H9 (cell line): ENCODE results near the gene EPC1. TPM values are rescaled to one million over a fixed set of nuclear protein-coding genes. Genes with fewer than 3 reads are reported as not detected.

Experiments used
- DNase-seq: peaks from one replicate; pipeline ENCODE4 v3.0.0-alpha.2; 2017
- H2AFZ ChIP-seq: one replicate; pipeline ENCODE4 v1.6.1; 2013; ENCODE audit warnings: mild to moderate bottlenecking, low read length, control low read depth, moderate library complexity
- H2AK5ac ChIP-seq: 2 replicates; pipeline ENCODE4 v1.6.1; 2013; ENCODE audit warnings: low read length, control low read depth, mixed read lengths; ENCODE audit not compliant: insufficient read length
- H2BK120ac ChIP-seq: one replicate; pipeline ENCODE4 v1.6.1; 2013; ENCODE audit warnings: low read depth, mild to moderate bottlenecking, low read length, control low read depth, inconsistent platforms; ENCODE audit not compliant: poor library complexity, severe bottlenecking
- H2BK12ac ChIP-seq: 2 replicates; pipeline ENCODE4 v1.6.1; 2013; ENCODE audit warnings: low read length, control low read depth, mixed read lengths, low read depth; ENCODE audit not compliant: insufficient read length
- H2BK15ac ChIP-seq: 2 replicates; pipeline ENCODE4 v1.6.1; 2013; ENCODE audit warnings: low read depth, low read length, control low read depth
- H2BK20ac ChIP-seq: one replicate; pipeline ENCODE4 v1.6.1; 2013; ENCODE audit warnings: low read depth, mild to moderate bottlenecking, low read length, control low read depth, inconsistent platforms; ENCODE audit not compliant: poor library complexity, severe bottlenecking
- H2BK5ac ChIP-seq: 2 replicates; pipeline ENCODE4 v1.6.1; 2013; ENCODE audit warnings: low read length, control low read depth, mixed read lengths; ENCODE audit not compliant: insufficient read length
- H3K14ac ChIP-seq: 2 replicates; pipeline ENCODE4 v1.6.1; 2013; ENCODE audit warnings: low read length, control low read depth; ENCODE audit not compliant: insufficient read depth
- H3K18ac ChIP-seq: 2 replicates; pipeline ENCODE4 v1.6.1; 2013; ENCODE audit warnings: low read depth, mild to moderate bottlenecking, mixed read lengths, low read length, control low read depth; ENCODE audit not compliant: insufficient read length
- H3K23ac ChIP-seq: 2 replicates; pipeline ENCODE4 v1.6.1; 2013; ENCODE audit warnings: low read length, control low read depth, mixed read lengths, low read depth; ENCODE audit not compliant: insufficient read length
- H3K23me2 ChIP-seq: 2 replicates; pipeline ENCODE4 v1.6.1; 2013; ENCODE audit warnings: low read depth, mild to moderate bottlenecking, mixed read lengths, low read length, control low read depth; ENCODE audit not compliant: insufficient read length, poor library complexity, severe bottlenecking
- H3K27ac ChIP-seq: 2 replicates; pipeline ENCODE4 v1.5.1; 2013; ENCODE audit warnings: low read length, control low read depth, mixed read lengths, low read depth; ENCODE audit not compliant: insufficient read length
- H3K27me3 ChIP-seq: 2 replicates; pipeline ENCODE4 v1.6.1; 2013; ENCODE audit warnings: low read length, control low read depth, inconsistent platforms; ENCODE audit not compliant: insufficient read depth
- H3K4ac ChIP-seq: 2 replicates; pipeline ENCODE4 v1.6.1; 2013; ENCODE audit warnings: low read depth, mild to moderate bottlenecking, control low read depth, inconsistent platforms, low read length, moderate library complexity
- H3K4me1 ChIP-seq: 2 replicates; pipeline ENCODE4 v1.6.1; 2013; ENCODE audit warnings: low read length, control low read depth, inconsistent platforms; ENCODE audit not compliant: insufficient read depth
- H3K4me2 ChIP-seq: 2 replicates; pipeline ENCODE4 v1.6.1; 2013; ENCODE audit warnings: low read length, control low read depth, mixed read lengths; ENCODE audit not compliant: insufficient read length, insufficient read depth
- H3K56ac ChIP-seq: 2 replicates; pipeline ENCODE4 v1.6.1; 2013; ENCODE audit warnings: low read depth, mild to moderate bottlenecking, mixed read lengths, low read length, control low read depth; ENCODE audit not compliant: insufficient read length
- H3K79me1 ChIP-seq: 2 replicates; pipeline ENCODE4 v1.6.1; 2013; ENCODE audit warnings: low read depth, mild to moderate bottlenecking, moderate library complexity, low read length, control low read depth, inconsistent platforms; ENCODE audit not compliant: insufficient read depth, poor library complexity, severe bottlenecking
- H3K79me2 ChIP-seq: 2 replicates; pipeline ENCODE4 v1.6.1; 2013; ENCODE audit warnings: low read length, control low read depth, inconsistent platforms; ENCODE audit not compliant: insufficient read depth
- H3K9ac ChIP-seq: 2 replicates; pipeline ENCODE4 v1.6.1; 2013; ENCODE audit warnings: low read length, control low read depth, mixed read lengths; ENCODE audit not compliant: insufficient read length; ENCODE audit errors: extremely low read depth
- H3K9me3 ChIP-seq: one replicate; pipeline ENCODE4 v1.6.1; 2013; ENCODE audit warnings: low read depth, low read length, inconsistent platforms; ENCODE audit not compliant: control insufficient read depth
- H3T11ph ChIP-seq: one replicate; pipeline ENCODE4 v1.6.1; 2013; ENCODE audit warnings: mild to moderate bottlenecking, low read length, control low read depth, inconsistent platforms
- H4K20me1 ChIP-seq: one replicate; pipeline ENCODE4 v1.6.1; 2013; ENCODE audit not compliant: control insufficient read depth, insufficient read length, insufficient read depth
- H4K5ac ChIP-seq: 2 replicates; pipeline ENCODE4 v1.6.1; 2013; ENCODE audit warnings: low read depth, mild to moderate bottlenecking, mixed read lengths, low read length, control low read depth; ENCODE audit not compliant: insufficient read length
- H4K8ac ChIP-seq: replicated peaks from 2 replicates; pipeline ENCODE4 v1.6.1; 2013; ENCODE audit warnings: low read length, control low read depth, mixed read lengths, low read depth; ENCODE audit not compliant: insufficient read length
- H4K91ac ChIP-seq: 2 replicates; pipeline ENCODE4 v1.6.1; 2013; ENCODE audit warnings: low read depth, mild to moderate bottlenecking, moderate library complexity, mixed read lengths, low read length, control low read depth; ENCODE audit not compliant: insufficient read length
- H3K27ac Mint-ChIP-seq, 3 experiments: 2 replicates in 2 of 3; 3 replicates in 1 of 3; pipeline ENCODE4 v1.8.0; 2020 to 2021; ENCODE audit warnings: mixed read lengths in 3 of 3, mild to moderate bottlenecking in 1 of 3, moderate library complexity in 1 of 3
- H3K27me3 Mint-ChIP-seq: 2 replicates; pipeline ENCODE4 v1.8.0; 2021; ENCODE audit warnings: low read depth, mild to moderate bottlenecking, moderate library complexity, mixed read lengths
- H3K36me3 Mint-ChIP-seq, 3 experiments: 2 replicates in 2 of 3; 3 replicates in 1 of 3; pipeline ENCODE4 v1.8.0; 2020 to 2021; ENCODE audit warnings: low read depth in 3 of 3, mixed read lengths in 3 of 3; ENCODE audit not compliant: insufficient read depth in 1 of 3
- H3K4me1 Mint-ChIP-seq, 2 experiments: 2 replicates each; pipeline ENCODE4 v1.8.0; 2020; ENCODE audit warnings: mixed read lengths in 2 of 2
- H3K4me3 Mint-ChIP-seq, 2 experiments: 2 replicates in 1 of 2; 3 replicates in 1 of 2; pipeline ENCODE4 v1.8.0; 2020 to 2021; ENCODE audit warnings: mild to moderate bottlenecking in 2 of 2, mixed read lengths in 2 of 2, moderate library complexity in 1 of 2
- H3K9me3 Mint-ChIP-seq, 2 experiments: 2 replicates in 1 of 2; 3 replicates in 1 of 2; pipeline ENCODE4 v1.8.0; 2020; ENCODE audit warnings: mild to moderate bottlenecking in 2 of 2, mixed read lengths in 2 of 2, moderate library complexity in 1 of 2
- CTCF ChIP-seq: fragments of 200-600 bp; sonication (generic); conservative IDR thresholded peaks from 3 replicates; pipeline ENCODE4 v1.8.0; 2021; ENCODE audit warnings: antibody characterized with exemption, mild to moderate bottlenecking
- WGBS: extraction: QIAGEN DNeasy Blood & Tissue Kit; methylation state at CpG from one replicate; pipeline ENCODE4 v1.1.7; 2013; ENCODE audit warnings: missing lambda C conversion rate, low lambda C conversion rate, mixed read lengths; ENCODE audit not compliant: insufficient read length; ENCODE audit errors: extremely low coverage; 5-methylcytosine and 5-hydroxymethylcytosine counted together
- total RNA-seq: library from RNA; stranded (reverse); gene quantifications from 2 replicates; pipeline ENCODE4 v1.2.1, GENCODE V29; 2021

EPC1 gene
- total RNA-seq, 1 experiment from 2014 or later = 32.5 TPM

DNA sequence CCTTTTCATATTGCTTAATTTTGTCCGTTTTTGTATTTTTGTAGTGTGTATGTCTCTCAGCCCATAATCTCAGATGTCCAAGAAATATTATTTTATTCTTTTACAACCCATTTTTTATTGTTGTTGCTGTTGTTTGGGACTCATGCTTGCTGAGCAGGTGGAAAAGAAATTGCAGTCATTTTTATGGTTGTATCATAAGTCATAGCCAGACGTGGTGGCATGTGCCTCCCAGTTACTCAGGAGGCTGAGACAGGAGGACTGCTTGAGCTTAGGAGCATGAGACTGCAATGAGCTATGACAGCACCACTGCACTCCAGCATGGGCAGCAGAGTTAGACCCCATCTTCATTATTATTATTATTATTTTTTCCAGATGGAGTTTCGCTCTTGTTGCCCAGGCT, 117.8 kb downstream of the EPC1 start:
- no peak overlapping the region for H4K5ac ChIP-seq
- H3K27ac ChIP-seq = no peak overlapping the region
- H3K4me1 ChIP-seq = no peaks in the 10 kb centered on the region; the same call in 1 of the 2 replicates
- DNase-seq = no peak
- no peak overlapping the region for H2BK12ac ChIP-seq
- no peak overlapping the region for H3K18ac ChIP-seq
- H3K27ac Mint-ChIP-seq = no peak overlapping the region; a peak in 1 of 7 replicates
- no peak overlapping the region for H3K4ac ChIP-seq
- no peak overlapping the region for H3K9ac ChIP-seq
- WGBS = no CpG with 5 or more reads among the region's 3 CpGs
- no peak overlapping the region for H3K14ac ChIP-seq
- H3K56ac ChIP-seq = no peak overlapping the region
- H3K36me3 Mint-ChIP-seq = peaks cover 7 to 22% (median 8%) of the 10 kb centered on the region in 3 experiments
- H3K23me2 ChIP-seq = no peaks in the 10 kb centered on the region
- H3K4me3 Mint-ChIP-seq = no peak overlapping the region
- H2AFZ ChIP-seq = no peak overlapping the region
- no peak overlapping the region for H3K4me2 ChIP-seq
- H4K20me1 ChIP-seq = no peaks in the 10 kb centered on the region
- H2BK120ac ChIP-seq = no peak overlapping the region
- H3K23ac ChIP-seq = no peak overlapping the region
- no peak overlapping the region for H2BK5ac ChIP-seq
- no peak overlapping the region for H2BK15ac ChIP-seq
- no peaks in the 10 kb centered on the region for H3K9me3 ChIP-seq
- H3T11ph ChIP-seq = no peak overlapping the region
- no peaks in the 10 kb centered on the region for H3K79me1 ChIP-seq
- H2AK5ac ChIP-seq = no peak overlapping the region
- H3K4me1 Mint-ChIP-seq = peaks cover 25 to 31% of the 10 kb centered on the region in 2 experiments
- no peaks in the 10 kb centered on the region for H3K79me2 ChIP-seq
- no peaks in the 10 kb centered on the region for H3K27me3 ChIP-seq
- H4K8ac ChIP-seq = no peak overlapping the region
- H4K91ac ChIP-seq = no peak overlapping the region
- H3K9me3 Mint-ChIP-seq = peaks cover 17 to 22% of the 10 kb centered on the region in 2 experiments
- no peaks in the 10 kb centered on the region for H3K27me3 Mint-ChIP-seq
- no peak for TF ChIP-seq CTCF
- no peak overlapping the region for H2BK20ac ChIP-seq
